Measurements from ENCODE around the gene IL16.

The IL16 gene

DNA sequence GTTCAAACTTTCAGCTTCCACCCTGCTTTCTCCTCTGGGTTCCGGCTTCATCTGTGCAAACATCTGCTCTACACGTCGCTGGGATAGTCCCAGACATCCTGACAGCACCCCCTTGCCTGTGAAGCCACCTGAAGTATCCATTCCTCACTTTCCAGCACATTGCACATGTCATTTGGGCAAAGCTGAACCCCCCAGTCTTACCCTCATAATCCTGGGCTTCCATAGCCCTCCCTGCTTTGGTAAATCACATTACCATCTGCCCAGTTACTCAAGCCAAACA lies 84.7 kb downstream of the IL16 start:
- H3K27ac Mint-ChIP-seq, result peak overlapping the region; percentile 48
- H3K4me1 Mint-ChIP-seq, result peaks cover 85% of the 10 kb centered on the region
- no peaks in the 10 kb centered on the region for H3K27me3 Mint-ChIP-seq
- peaks cover 11% of the 10 kb centered on the region for H3K9me3 Mint-ChIP-seq
- peak overlapping the region; percentile 3 for H3K4me3 Mint-ChIP-seq
- peaks cover 18% of the 10 kb centered on the region for H3K36me3 Mint-ChIP-seq

DNA sequence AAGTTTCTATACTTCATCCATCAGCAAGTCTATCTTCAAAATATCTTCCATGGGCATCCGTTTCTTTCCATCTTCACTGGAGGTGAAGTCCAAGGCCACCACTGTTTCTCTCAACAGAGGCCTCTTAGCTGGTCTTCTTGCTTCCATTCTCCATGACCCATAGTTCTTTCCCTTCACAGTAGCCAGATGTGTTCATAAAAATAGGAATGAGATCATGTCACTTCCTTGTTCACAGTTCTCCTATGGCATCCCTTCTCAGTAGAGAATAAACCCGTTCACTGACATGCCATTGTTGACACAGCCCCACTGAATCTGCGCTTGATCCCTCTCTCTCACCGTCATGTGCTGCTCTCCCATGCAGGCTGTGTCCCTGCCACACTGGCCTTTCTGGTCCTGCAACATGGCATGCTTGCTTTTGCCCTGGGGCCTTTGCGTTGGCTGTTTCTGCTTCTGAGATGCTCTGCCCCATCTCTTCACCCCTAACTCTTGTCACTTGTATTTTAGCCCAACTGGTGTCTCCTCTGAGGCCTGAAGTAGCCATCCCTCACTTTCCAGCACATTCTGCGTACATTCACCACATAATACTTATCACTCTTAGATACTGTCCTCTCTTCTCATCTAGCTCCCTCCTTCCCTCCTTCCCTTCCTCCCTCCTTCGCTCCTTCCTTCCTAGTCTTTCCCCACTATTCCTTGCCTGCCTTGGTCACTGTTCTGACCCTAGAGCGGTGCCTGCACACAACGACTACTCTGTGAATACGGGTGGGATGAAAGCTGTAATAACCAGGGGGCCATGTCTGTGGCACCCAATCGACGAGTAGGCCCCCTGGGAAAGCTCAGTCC lies 85.3 kb downstream of the IL16 start:
- Mint-ChIP-seq H3K36me3 (peaks cover 17% of the 10 kb centered on the region), H3K4me3 (peak overlapping the region; percentile 3), H3K27me3 (no peaks in the 10 kb centered on the region), H3K27ac (peak overlapping the region; percentile 48), H3K4me1 (peaks cover 85% of the 10 kb centered on the region), H3K9me3 (peaks cover 12% of the 10 kb centered on the region)

DNA sequence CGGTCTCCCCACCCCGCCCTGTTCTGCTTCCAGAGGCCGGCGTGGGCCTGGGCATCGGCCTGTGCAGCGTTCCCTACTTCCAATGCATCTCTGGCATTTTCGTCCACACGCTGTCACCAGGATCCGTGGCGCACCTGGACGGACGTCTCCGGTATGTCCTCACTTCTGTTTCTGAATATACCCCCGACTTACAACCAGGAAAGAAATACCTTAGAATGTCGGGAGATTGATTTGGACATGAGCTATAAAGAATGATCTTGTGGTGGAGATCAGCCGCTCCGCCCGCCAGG lies 85.9 kb downstream of the IL16 start:
- Mint-ChIP-seq H3K27ac (peak overlapping the region; percentile 25), H3K4me3 (no peak overlapping the region), H3K4me1 (peaks cover 86% of the 10 kb centered on the region), H3K36me3 (peaks cover 16% of the 10 kb centered on the region), H3K27me3 (no peaks in the 10 kb centered on the region), H3K9me3 (peaks cover 13% of the 10 kb centered on the region)

DNA sequence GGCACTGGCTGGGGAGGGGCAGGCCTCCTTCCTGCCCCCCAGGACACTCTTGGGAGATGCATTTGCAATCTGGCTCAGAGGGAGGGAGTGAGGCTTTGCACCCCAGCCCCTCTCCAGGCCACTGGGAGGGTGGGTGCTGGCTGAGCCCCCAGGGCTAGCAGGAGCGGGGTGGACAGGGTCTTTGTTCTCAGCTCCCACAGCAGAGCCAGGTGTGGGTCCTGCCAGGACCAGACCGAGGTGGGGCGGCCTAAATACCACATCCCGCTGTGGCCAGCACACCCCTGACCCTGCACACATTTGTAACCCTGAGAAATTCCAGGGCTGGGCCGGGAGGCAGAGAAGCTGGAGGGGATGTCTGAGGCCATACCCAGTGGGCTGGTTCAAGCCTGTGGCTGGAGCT lies 86.2 kb downstream of the IL16 start:
- Mint-ChIP-seq H3K4me3 (no peak overlapping the region), H3K27ac (peak overlapping the region; percentile 25), H3K36me3 (peaks cover 14% of the 10 kb centered on the region), H3K27me3 (no peaks in the 10 kb centered on the region), H3K4me1 (peaks cover 87% of the 10 kb centered on the region), H3K9me3 (peaks cover 12% of the 10 kb centered on the region)

DNA sequence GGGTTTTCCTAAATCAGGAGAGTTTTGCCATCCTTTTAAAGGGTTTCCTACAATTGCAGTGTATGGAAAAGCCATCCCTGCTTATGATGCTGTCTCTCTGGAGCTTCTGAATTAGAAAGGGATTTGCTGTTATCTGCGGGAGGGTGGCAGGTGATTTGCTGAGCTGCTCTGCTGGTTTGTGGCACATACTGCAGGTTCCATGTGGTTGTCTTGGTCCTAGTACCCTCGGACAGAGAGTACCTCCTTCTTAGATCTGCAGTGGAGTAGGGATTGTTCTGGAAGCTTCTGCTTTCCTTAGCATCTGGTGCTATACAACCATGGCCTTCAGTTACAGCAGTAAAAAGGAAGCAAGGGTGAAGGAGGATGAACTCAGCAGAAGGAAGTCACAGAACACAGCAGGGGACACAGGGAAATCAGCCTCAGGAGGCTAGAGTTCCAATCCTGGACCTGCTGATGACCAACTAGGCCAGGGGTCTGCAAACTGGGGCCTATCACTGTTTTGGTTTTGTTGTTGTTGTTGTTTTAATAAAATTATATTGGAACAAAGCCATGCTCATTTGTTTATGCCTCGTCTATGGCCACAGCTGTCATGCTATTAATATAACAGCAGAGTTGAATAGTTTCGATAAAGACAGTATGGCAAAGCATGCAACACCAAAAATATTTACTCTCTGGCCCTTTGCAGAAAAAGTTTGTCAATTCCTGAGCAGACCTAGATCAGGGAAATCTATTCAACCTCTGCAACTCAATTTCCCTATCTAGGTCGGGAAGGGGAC lies 87.8 kb downstream of the IL16 start:
- no peaks in the 10 kb centered on the region for H3K27me3 Mint-ChIP-seq
- peaks cover 16% of the 10 kb centered on the region for H3K36me3 Mint-ChIP-seq
- H3K4me1 Mint-ChIP-seq, result peaks cover 86% of the 10 kb centered on the region
- peaks cover 8% of the 10 kb centered on the region for H3K9me3 Mint-ChIP-seq
- peak overlapping the region; percentile 94 for H3K4me3 Mint-ChIP-seq
- H3K27ac Mint-ChIP-seq, result peak overlapping the region; percentile 36

DNA sequence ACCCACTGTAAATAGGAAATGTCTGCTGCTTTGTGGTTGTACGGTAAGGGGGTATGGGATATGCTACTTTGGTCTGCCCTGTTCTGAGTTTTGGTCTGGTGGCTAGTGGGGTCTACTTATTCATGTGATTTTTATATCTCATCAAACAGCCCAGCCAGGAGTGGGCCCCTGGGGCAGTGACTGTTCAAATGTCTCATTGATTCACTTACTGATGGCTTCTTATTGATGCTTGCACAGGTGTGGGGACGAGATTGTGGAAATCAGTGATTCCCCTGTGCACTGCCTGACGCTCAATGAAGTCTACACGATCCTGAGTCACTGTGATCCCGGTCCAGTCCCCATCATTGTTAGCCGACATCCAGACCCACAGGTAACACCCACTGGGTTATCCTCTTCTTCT lies 88.8 kb downstream of the IL16 start:
- peaks cover 13% of the 10 kb centered on the region for H3K9me3 Mint-ChIP-seq
- no peaks in the 10 kb centered on the region for H3K27me3 Mint-ChIP-seq
- H3K4me1 Mint-ChIP-seq, result peaks cover 86% of the 10 kb centered on the region
- peaks cover 19% of the 10 kb centered on the region for H3K36me3 Mint-ChIP-seq
- H3K4me3 Mint-ChIP-seq, result peak overlapping the region; percentile 94
- peak overlapping the region; percentile 99 for H3K27ac Mint-ChIP-seq

DNA sequence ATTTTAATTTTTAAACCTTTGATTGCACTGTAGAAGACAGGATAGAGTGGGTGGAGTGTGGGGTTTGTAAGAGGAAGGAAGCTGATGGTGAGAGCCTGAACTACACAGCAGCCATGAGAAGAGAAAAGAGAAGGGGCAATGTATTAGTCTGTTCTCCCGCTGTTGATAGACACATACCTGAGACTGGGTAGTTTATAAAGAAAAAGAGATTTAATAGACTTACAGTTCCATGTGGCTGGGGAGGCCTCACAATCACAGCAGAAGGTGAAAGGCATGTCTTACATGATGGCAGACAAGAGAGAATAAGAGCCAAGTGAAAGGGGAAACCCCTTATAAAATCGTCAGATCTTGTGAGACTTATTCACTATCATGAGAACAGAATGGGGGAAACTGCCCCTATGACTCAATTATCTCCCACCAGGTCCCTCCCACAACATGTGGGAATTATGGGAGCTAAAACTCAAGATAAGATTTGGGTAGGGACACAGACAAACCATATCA lies 90.0 kb downstream of the IL16 start:
- Mint-ChIP-seq H3K4me1 (peaks cover 83% of the 10 kb centered on the region), H3K9me3 (peaks cover 13% of the 10 kb centered on the region), H3K27me3 (no peaks in the 10 kb centered on the region), H3K36me3 (peaks cover 18% of the 10 kb centered on the region), H3K27ac (peak overlapping the region; percentile 99), H3K4me3 (peak overlapping the region; percentile 94)

DNA sequence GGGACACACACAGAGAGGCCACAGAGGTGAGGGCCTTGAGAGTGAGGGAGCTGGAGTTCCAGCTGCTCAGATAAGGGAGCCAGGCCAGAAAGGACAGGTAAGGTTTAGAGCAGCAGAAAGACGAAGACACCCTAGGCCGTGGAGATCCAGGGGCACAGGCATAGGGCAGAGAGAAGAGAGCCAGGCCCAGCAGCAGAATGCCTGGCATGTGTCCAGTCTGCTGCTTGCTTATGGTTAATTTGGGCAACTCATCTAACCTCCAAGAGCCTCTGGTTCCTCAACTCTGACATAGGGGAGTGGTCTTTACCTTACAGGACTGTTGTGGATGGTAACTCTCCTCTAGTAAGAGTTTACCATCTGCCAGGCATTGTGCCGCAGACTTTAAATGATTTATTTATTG lies 91.4 kb downstream of the IL16 start:
- Mint-ChIP-seq H3K27me3 (no peaks in the 10 kb centered on the region), H3K4me1 (peaks cover 87% of the 10 kb centered on the region), H3K4me3 (peak overlapping the region; percentile 12), H3K27ac (peak overlapping the region; percentile 99), H3K36me3 (peaks cover 17% of the 10 kb centered on the region), H3K9me3 (peaks cover 13% of the 10 kb centered on the region)

DNA sequence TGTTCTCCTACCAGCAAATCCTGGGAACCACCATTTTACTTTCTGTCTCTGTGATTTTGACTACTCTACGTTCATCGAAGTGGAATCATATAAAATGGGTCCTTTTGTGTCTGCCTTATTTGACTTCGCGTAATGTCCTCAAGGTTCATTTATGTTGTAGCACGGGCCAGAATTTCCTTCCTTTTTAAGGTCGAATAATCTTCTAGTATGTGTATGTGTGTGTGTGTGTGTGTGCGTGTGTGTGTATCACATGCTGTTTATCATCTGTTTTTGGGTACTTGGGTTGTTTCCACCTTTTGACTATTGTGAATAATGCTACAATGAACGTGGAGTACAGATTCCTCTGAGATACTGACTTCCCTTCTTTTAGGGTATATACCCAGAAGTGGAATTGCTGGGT lies 91.9 kb downstream of the IL16 start:
- H3K27me3 Mint-ChIP-seq, result no peaks in the 10 kb centered on the region
- peak overlapping the region; percentile 76 for H3K27ac Mint-ChIP-seq
- peaks cover 92% of the 10 kb centered on the region for H3K4me1 Mint-ChIP-seq
- peak overlapping the region; percentile 49 for H3K4me3 Mint-ChIP-seq
- H3K9me3 Mint-ChIP-seq, result peaks cover 13% of the 10 kb centered on the region
- peaks cover 17% of the 10 kb centered on the region for H3K36me3 Mint-ChIP-seq

DNA sequence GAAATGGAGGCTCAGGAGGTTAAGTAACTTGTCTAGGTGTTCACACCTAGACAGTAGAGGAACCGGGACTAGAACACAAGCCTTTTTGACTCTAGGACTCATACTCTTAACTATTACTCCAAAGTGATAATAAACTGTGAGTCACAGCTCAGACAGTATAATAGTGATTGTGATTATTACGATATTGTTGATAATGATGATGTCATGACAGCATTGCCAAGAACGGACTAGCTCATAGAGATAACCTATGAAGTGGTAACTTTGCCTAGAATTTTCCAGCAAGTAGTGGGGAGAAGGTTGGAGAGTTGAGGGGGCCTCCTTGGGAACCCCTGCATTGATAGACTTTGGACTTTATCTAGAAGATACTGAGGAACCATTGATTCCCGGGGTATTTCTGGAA lies 93.2 kb downstream of the IL16 start:
- peaks cover 96% of the 10 kb centered on the region for H3K4me1 Mint-ChIP-seq
- H3K9me3 Mint-ChIP-seq, result peaks cover 13% of the 10 kb centered on the region
- H3K27me3 Mint-ChIP-seq, result no peaks in the 10 kb centered on the region
- peaks cover 17% of the 10 kb centered on the region for H3K36me3 Mint-ChIP-seq
- H3K4me3 Mint-ChIP-seq, result peak overlapping the region; percentile 2
- peak overlapping the region; percentile 89 for H3K27ac Mint-ChIP-seq

DNA sequence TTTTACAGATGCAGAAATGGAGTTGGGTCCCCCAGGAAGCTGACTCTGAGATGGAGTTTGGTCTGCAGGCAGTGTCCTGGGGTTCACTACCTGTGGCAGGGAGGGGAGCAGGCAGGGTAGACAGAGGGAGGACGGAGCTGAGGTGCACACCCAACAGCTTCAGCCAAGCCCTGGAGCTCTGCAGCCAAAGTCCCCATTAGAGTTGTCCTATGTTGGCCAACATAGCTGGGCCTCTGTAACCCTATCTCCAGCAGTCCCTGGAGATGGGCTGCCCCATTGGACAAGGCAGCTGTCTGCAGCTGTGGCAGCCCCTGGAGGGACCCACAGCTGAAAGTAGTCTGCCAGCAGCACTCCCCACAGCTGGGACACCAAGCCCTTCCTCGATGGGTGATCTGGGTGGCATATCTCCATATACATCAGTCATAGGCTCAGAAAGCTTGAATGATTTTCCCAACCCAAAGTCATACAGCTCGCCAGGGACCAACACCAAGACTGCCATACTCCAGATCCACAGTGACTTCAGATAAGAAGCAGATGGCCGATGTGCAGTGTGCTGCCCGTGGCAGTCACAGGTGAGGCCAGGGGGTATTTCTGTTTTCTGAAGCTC lies 95.3 kb downstream of the IL16 start:
- peaks cover 96% of the 10 kb centered on the region for H3K4me1 Mint-ChIP-seq
- peaks cover 6% of the 10 kb centered on the region for H3K36me3 Mint-ChIP-seq

DNA sequence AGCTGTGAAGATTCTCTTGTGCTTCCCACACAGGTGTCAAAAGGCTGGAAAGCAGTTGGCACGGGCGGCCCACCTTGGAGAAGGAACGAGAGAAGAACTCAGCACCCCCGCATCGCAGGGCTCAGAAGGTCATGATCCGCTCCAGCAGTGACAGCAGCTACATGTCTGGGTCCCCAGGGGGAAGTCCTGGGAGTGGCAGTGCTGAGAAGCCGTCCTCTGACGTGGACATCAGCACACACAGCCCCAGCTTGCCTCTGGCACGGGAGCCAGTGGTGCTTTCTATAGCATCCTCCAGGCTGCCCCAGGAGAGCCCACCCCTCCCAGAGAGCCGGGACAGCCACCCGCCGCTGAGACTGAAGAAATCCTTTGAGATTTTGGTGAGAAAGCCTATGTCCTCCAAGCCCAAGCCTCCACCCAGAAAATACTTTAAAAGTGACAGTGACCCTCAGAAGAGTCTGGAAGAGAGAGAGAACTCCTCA lies 95.9 kb downstream of the IL16 start:
- Mint-ChIP-seq H3K36me3 (peaks cover 5% of the 10 kb centered on the region), H3K4me1 (peaks cover 96% of the 10 kb centered on the region), H3K4me3 (peak overlapping the region; percentile 95), H3K27me3 (no peaks in the 10 kb centered on the region), H3K27ac (peak overlapping the region; percentile 89), H3K9me3 (peaks cover 4% of the 10 kb centered on the region)

More for the DNA sequence above, 95.3 kb downstream of the IL16 start:
- H3K27me3 Mint-ChIP-seq, result no peaks in the 10 kb centered on the region
- H3K27ac Mint-ChIP-seq, result peak overlapping the region; percentile 89
- peak overlapping the region; percentile 95 for H3K4me3 Mint-ChIP-seq
- peaks cover 6% of the 10 kb centered on the region for H3K9me3 Mint-ChIP-seq

DNA sequence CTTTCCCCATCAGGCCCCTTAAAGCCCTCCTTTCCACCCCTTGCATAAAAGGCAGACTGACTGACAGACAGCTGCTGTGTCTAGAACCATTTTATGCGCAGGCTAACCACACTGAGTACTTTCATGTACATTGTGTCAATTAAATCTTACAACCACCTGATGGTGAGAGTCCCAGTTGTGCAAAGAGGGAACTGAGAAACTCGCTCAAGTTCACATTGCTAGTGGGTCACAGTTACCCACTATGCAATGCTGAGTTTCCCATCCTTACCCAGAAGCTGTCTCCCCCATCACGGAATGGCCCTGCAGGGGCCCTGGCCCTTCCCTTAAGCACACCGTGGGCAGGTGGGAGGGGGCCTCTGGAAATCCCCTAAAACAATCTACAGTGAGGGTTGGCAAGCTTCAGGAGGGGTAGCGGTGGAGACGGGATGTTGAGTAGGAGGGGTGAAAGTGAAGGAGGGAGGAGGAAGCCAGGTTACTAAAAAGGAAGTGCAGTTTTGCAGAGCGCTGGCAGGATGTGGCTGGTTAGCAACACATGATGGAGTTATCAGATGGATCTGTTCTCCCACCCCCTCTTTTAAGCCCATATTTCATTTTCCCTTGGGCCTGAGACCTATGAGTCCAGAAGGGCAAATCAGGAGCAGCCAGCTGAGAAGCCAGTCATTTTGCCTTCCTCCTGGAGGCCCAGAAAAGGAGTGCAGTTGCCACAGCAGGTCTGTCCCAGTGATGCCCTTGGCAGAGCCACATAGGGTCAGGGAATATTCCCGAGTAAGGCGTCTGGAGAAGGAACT lies 97.2 kb downstream of the IL16 start:
- H3K27ac Mint-ChIP-seq, result peak overlapping the region; percentile 99
- peaks cover 4% of the 10 kb centered on the region for H3K9me3 Mint-ChIP-seq
- H3K36me3 Mint-ChIP-seq, result peaks cover 2% of the 10 kb centered on the region
- H3K4me3 Mint-ChIP-seq, result peak overlapping the region; percentile 95
- no peaks in the 10 kb centered on the region for H3K27me3 Mint-ChIP-seq
- H3K4me1 Mint-ChIP-seq, result peaks cover 93% of the 10 kb centered on the region

DNA sequence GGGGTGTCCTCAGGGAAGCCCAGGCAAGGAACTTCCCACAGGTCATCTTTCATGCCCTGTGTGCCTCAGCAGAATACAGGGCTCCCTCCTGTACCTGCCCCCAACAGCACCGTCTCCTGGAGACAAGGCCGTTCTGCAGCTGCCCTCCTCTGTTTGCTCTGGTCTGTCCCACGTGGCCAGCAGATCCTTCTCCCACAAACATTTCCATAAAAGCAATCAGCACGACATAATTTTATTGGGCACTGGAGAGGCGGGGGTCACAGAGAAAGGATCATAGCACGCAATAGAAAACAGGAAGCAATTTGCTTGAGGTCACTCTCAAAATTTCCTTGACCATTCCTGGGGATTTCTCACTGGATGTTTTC lies 97.8 kb downstream of the IL16 start:
- H3K4me1 Mint-ChIP-seq, result peaks cover 94% of the 10 kb centered on the region
- H3K9me3 Mint-ChIP-seq, result peaks cover 4% of the 10 kb centered on the region
- H3K27ac Mint-ChIP-seq, result peak overlapping the region; percentile 99
- peaks cover 2% of the 10 kb centered on the region for H3K36me3 Mint-ChIP-seq
- no peaks in the 10 kb centered on the region for H3K27me3 Mint-ChIP-seq
- H3K4me3 Mint-ChIP-seq, result peak overlapping the region; percentile 95

DNA sequence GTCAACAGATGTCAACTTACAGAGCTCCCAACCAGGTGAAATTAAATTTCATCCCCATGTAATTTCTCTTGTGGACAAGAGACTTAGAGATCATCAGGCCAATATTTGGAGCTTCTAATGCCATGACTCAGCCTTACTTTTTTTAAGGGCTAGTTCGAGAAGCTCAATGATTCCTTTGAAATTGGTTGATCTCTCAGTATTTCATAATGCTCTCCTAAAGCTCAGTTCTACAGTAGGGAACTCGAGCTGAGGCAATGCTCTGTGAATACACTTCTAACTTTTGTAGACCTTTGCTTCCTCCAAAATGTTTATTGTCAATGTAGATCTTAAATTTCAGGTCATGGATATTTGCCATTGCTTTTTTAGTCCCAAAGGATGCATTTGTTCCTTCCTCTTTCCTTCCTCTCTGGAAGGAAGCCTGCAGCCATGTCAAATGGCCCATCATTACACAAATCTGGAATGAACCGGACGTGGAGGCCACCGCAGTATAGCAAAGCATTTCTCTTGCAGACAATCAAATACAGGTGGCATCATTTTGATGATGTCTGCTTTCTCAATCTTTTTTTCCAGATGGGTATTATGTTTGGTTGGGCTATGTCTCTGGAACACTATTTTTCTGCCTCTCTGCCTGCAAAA lies 98.9 kb downstream of the IL16 start:
- Mint-ChIP-seq H3K4me3 (peak overlapping the region; percentile 95), H3K4me1 (peaks cover 89% of the 10 kb centered on the region), H3K36me3 (peaks cover 5% of the 10 kb centered on the region), H3K27me3 (no peaks in the 10 kb centered on the region), H3K9me3 (no peaks in the 10 kb centered on the region), H3K27ac (peak overlapping the region; percentile 99)

All from activated naive CD4-positive, alpha-beta T cell treated with anti-CD3 and anti-CD28 coated beads, Interleukin-2, amount 50 U/mL, for 24 hours (primary cell).